ENCODE data around the gene CEACAM19.

Gene CEACAM19

GRCh38 chr19:44647144-44647543 is 24.1 kb upstream of the CEACAM19 start:
- Histone ChIP-seq H3K9me3 (ENCODE audit: control insufficient read depth in 1 of 2, low read length in 2 of 2) (no peaks in the 10 kb centered on the region), H3K27ac (ENCODE audit: low read length) (no peak overlapping the region), H3K4me1 (ENCODE audit: control insufficient read depth in 1 of 2, insufficient read depth in 2 of 2, low read length in 2 of 2) (peaks cover 0 to 21% of the 10 kb centered on the region in 2 donors), H3K4me3 (ENCODE audit: low read depth in 1 of 2, low read length in 2 of 2) (no peak overlapping the region), H3K36me3 (ENCODE audit: control insufficient read depth in 1 of 2, insufficient read depth in 2 of 2, low read length in 2 of 2) (peaks cover 16 to 24% of the 10 kb centered on the region in 2 donors), H3K27me3 (ENCODE audit: low read depth, low read length) (no peaks in the 10 kb centered on the region)

- no peak overlapping the region for H3K27ac ChIP-seq (ENCODE audit: low read length)
- no peaks in the 10 kb centered on the region for H3K9me3 ChIP-seq (ENCODE audit: control insufficient read depth in 1 of 2, low read length in 2 of 2)
- no peaks in the 10 kb centered on the region for H3K27me3 ChIP-seq (ENCODE audit: low read depth, low read length)
- H3K4me1 ChIP-seq (ENCODE audit: control insufficient read depth in 1 of 2, insufficient read depth in 2 of 2, low read length in 2 of 2) = peaks cover 0 to 21% of the 10 kb centered on the region in 2 donors
- H3K36me3 ChIP-seq (ENCODE audit: control insufficient read depth in 1 of 2, insufficient read depth in 2 of 2, low read length in 2 of 2) = peaks cover 23 to 35% of the 10 kb centered on the region in 2 donors
- no peak overlapping the region for H3K4me3 ChIP-seq (ENCODE audit: low read depth in 1 of 2, low read length in 2 of 2)
Observed at GRCh38 chr19:44648631-44649251, 22.5 kb upstream of the CEACAM19 start.

DNA sequence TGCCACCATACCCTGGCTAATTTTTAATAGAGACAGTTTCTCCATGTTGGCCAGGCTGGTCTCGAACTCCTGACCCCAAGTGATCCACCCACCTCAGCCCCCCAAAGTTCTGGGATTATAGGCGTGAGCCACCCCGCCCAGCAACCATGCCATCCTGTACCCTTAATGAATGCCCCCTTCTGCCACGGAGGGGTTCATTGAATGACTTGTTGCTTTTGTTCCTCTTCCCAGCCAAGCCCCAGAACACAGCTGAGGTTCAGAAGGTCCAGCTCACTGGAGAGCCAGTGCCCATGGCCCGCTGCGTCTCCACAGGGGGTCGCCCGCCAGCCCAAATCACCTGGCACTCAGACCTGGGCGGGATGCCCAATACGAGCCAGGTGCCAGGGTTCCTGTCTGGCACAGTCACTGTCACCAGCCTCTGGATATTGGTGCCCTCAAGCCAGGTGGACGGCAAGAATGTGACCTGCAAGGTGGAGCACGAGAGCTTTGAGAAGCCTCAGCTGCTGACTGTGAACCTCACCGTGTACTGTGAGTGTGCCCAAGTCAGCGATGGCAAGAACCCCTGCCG is 21.6 kb upstream of the CEACAM19 start:
- Histone ChIP-seq H3K9me3 (ENCODE audit: control insufficient read depth in 1 of 2, low read length in 2 of 2) (no peaks in the 10 kb centered on the region), H3K4me3 (ENCODE audit: low read depth in 1 of 2, low read length in 2 of 2) (no peak overlapping the region), H3K27ac (ENCODE audit: low read length) (no peak overlapping the region), H3K36me3 (ENCODE audit: control insufficient read depth in 1 of 2, insufficient read depth in 2 of 2, low read length in 2 of 2) (peaks cover 23 to 39% of the 10 kb centered on the region in 2 donors), H3K4me1 (ENCODE audit: control insufficient read depth in 1 of 2, insufficient read depth in 2 of 2, low read length in 2 of 2) (peaks cover 0 to 21% of the 10 kb centered on the region in 2 donors), H3K27me3 (ENCODE audit: low read depth, low read length) (no peaks in the 10 kb centered on the region)

- no peak overlapping the region for H3K27ac ChIP-seq (ENCODE audit: low read length)
- peaks cover 0 to 13% of the 10 kb centered on the region in 2 donors for H3K4me1 ChIP-seq (ENCODE audit: control insufficient read depth in 1 of 2, insufficient read depth in 2 of 2, low read length in 2 of 2)
- no peak overlapping the region for H3K4me3 ChIP-seq (ENCODE audit: low read depth in 1 of 2, low read length in 2 of 2)
- H3K27me3 ChIP-seq (ENCODE audit: low read depth, low read length) = no peaks in the 10 kb centered on the region
- H3K36me3 ChIP-seq (ENCODE audit: control insufficient read depth in 1 of 2, insufficient read depth in 2 of 2, low read length in 2 of 2) = peaks cover 39 to 55% of the 10 kb centered on the region in 2 donors
- no peaks in the 10 kb centered on the region for H3K9me3 ChIP-seq (ENCODE audit: control insufficient read depth in 1 of 2, low read length in 2 of 2)
Observed at GRCh38 chr19:44653343-44653742, 17.9 kb upstream of the CEACAM19 start.

- H3K27me3 ChIP-seq (ENCODE audit: low read depth, low read length) = no peaks in the 10 kb centered on the region
- H3K36me3 ChIP-seq (ENCODE audit: control insufficient read depth in 1 of 2, insufficient read depth in 2 of 2, low read length in 2 of 2) = peaks cover 47 to 63% of the 10 kb centered on the region in 2 donors
- H3K4me1 ChIP-seq (ENCODE audit: control insufficient read depth in 1 of 2, insufficient read depth in 2 of 2, low read length in 2 of 2) = peaks cover 0 to 6% of the 10 kb centered on the region in 2 donors
- no peak overlapping the region for H3K4me3 ChIP-seq (ENCODE audit: low read depth in 1 of 2, low read length in 2 of 2)
- no peak overlapping the region for H3K27ac ChIP-seq (ENCODE audit: low read length)
- H3K9me3 ChIP-seq (ENCODE audit: control insufficient read depth in 1 of 2, low read length in 2 of 2) = no peaks in the 10 kb centered on the region
Observed at GRCh38 chr19:44653977-44654774, 17.1 kb upstream of the CEACAM19 start.

DNA sequence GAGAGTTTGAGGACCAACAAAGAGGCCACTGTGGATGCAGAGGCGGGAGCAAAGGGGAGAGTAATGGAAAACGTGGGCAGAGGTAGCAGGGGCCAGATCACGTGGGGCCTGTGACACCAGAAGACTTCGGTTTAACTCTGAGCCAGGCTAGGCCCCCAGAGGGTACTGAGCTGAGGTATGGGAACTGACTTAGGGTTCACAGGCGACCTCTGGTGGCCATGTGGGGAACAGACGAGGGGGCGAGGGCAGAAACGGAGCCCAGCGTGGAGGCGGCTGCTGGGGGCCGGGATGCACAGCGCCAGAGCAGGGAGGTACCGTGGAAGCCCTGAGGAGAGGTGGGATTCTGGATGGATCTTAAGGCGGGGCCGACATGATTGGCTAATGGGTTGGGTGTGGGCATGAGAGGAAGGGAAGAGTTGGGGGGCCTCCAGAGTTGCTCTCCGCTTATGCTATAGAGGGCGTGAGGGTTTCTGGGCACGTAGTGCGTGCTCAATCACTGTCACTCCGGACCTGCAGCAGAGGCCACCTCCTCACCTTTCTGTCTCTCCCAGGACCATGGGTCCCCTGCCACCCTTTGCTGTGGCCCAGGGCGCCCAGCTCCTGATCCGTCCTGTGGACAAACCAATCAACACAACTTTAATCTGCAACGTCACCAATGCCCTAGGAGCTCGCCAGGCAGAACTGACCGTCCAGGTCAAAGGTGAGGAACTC is 13.9 kb upstream of the CEACAM19 start:
- Histone ChIP-seq H3K4me3 (ENCODE audit: low read depth in 1 of 2, low read length in 2 of 2) (no peak overlapping the region), H3K27me3 (ENCODE audit: low read depth, low read length) (no peaks in the 10 kb centered on the region), H3K27ac (ENCODE audit: low read length) (no peak overlapping the region), H3K9me3 (ENCODE audit: control insufficient read depth in 1 of 2, low read length in 2 of 2) (no peaks in the 10 kb centered on the region), H3K36me3 (ENCODE audit: control insufficient read depth in 1 of 2, insufficient read depth in 2 of 2, low read length in 2 of 2) (peaks cover 50 to 69% of the 10 kb centered on the region in 2 donors), H3K4me1 (ENCODE audit: control insufficient read depth in 1 of 2, insufficient read depth in 2 of 2, low read length in 2 of 2) (peaks cover 0 to 6% of the 10 kb centered on the region in 2 donors)

DNA sequence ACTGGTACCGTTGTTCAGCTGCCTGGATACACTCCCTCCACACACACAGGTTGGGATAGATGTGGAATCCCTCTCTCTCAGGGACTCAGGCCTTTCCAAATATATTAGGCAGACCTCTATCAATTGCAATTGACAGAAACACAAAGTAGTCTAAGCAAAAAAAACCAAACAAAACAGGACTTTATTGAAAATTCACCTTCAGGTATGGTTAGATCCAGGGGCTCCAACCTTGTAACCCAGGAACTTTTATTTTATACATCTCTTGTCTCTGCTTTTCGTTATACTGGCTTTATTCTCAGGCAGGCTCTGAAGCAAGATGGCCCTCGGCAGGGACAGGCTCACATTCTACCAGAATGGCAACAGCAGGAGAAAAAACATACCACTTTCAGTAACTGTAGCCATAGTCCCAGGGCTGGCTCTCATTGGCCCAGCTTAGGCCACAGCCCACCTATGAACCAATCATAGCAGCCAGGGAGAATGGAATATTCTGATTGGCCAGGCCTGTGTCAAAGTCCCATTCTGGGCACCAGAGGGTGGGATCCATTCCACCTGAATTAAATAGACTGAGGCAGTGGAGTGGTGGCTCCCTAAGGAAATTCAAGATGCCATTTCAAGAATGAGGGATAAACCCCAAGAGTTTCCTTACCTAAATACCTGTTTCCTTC is 13.1 kb upstream of the CEACAM19 start:
- Histone ChIP-seq H3K36me3 (ENCODE audit: control insufficient read depth in 1 of 2, insufficient read depth in 2 of 2, low read length in 2 of 2) (peaks cover 45 to 72% of the 10 kb centered on the region in 2 donors), H3K27me3 (ENCODE audit: low read depth, low read length) (no peaks in the 10 kb centered on the region), H3K4me3 (ENCODE audit: low read depth in 1 of 2, low read length in 2 of 2) (no peak overlapping the region), H3K27ac (ENCODE audit: low read length) (no peak overlapping the region), H3K9me3 (ENCODE audit: control insufficient read depth in 1 of 2, low read length in 2 of 2) (no peaks in the 10 kb centered on the region), H3K4me1 (ENCODE audit: control insufficient read depth in 1 of 2, insufficient read depth in 2 of 2, low read length in 2 of 2) (peaks cover 0 to 6% of the 10 kb centered on the region in 2 donors)

DNA sequence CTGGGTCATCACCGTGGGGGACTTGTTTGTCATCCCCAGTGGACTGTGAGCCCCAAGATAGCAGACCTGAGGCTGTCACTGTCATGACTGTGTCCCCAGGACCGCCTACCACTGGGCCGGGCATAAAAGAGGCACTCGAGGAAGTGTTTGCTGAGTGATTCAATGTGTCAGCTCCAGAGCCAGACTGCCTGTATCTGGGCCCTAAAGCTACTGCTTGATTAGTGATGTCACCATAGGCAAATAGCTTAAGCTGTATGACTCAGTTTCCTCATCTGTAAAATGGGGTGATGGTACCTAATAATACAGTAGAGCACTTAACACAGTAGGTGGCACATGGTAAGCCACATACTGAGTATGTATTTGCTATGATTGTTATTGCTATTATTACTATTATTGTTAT is 11.2 kb upstream of the CEACAM19 start:
- H3K9me3 ChIP-seq (ENCODE audit: control insufficient read depth in 1 of 2, low read length in 2 of 2) = no peaks in the 10 kb centered on the region
- peaks cover 43 to 62% of the 10 kb centered on the region in 2 donors for H3K36me3 ChIP-seq (ENCODE audit: control insufficient read depth in 1 of 2, insufficient read depth in 2 of 2, low read length in 2 of 2)
- H3K27me3 ChIP-seq (ENCODE audit: low read depth, low read length) = no peaks in the 10 kb centered on the region
- H3K4me3 ChIP-seq (ENCODE audit: low read depth in 1 of 2, low read length in 2 of 2) = no peak overlapping the region
- H3K27ac ChIP-seq (ENCODE audit: low read length) = no peak overlapping the region
- H3K4me1 ChIP-seq (ENCODE audit: control insufficient read depth in 1 of 2, insufficient read depth in 2 of 2, low read length in 2 of 2) = peaks cover 0 to 6% of the 10 kb centered on the region in 2 donors

DNA sequence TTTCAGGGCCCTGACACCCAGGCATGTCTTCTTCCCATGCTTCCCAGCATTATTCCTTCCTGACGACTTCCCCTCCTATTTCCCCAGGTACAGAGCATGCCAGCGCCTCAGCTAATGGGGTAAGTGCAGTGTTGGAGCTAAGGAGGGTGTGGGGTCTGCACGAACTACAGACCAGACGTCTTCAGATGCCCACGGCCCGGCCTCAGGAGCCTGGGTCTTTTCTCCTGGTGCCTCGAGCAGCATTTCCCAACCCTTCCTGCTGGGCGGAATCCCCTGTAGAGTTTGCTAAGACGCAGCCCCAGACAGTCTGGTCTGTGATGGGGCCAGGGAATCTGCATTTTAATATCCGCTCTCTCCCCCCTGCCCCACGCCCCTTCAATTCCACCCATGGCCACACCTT is 10.1 kb upstream of the CEACAM19 start:
- Histone ChIP-seq H3K36me3 (ENCODE audit: control insufficient read depth in 1 of 2, insufficient read depth in 2 of 2, low read length in 2 of 2) (peaks cover 37 to 56% of the 10 kb centered on the region in 2 donors), H3K4me1 (ENCODE audit: control insufficient read depth in 1 of 2, insufficient read depth in 2 of 2, low read length in 2 of 2) (peaks cover 0 to 6% of the 10 kb centered on the region in 2 donors), H3K27ac (ENCODE audit: low read length) (no peak overlapping the region)

GRCh38 chr19:44661904-44662303 is 9.4 kb upstream of the CEACAM19 start:
- no peaks in the 10 kb centered on the region for H3K27me3 ChIP-seq (ENCODE audit: low read depth, low read length)
- H3K36me3 ChIP-seq (ENCODE audit: control insufficient read depth in 1 of 2, insufficient read depth in 2 of 2, low read length in 2 of 2) = peaks cover 35 to 56% of the 10 kb centered on the region in 2 donors
- H3K4me3 ChIP-seq (ENCODE audit: low read depth in 1 of 2, low read length in 2 of 2) = no peak overlapping the region
- no peak overlapping the region for H3K27ac ChIP-seq (ENCODE audit: low read length)
- H3K9me3 ChIP-seq (ENCODE audit: control insufficient read depth in 1 of 2, low read length in 2 of 2) = no peaks in the 10 kb centered on the region
- H3K4me1 ChIP-seq (ENCODE audit: control insufficient read depth in 1 of 2, insufficient read depth in 2 of 2, low read length in 2 of 2) = peaks cover 0 to 5% of the 10 kb centered on the region in 2 donors

More for the DNA sequence above, 10.1 kb upstream of the CEACAM19 start:
- no peak overlapping the region for H3K4me3 ChIP-seq (ENCODE audit: low read depth in 1 of 2, low read length in 2 of 2)
- no peaks in the 10 kb centered on the region for H3K9me3 ChIP-seq (ENCODE audit: control insufficient read depth in 1 of 2, low read length in 2 of 2)
- H3K27me3 ChIP-seq (ENCODE audit: low read depth, low read length) = no peaks in the 10 kb centered on the region
